WI38 (cell line): ENCODE results near the gene PSMC5.

Experiments
- H3K4me3 ChIP-seq: 2 replicates; pipeline ENCODE4 v1.5.1; 2011; ENCODE audit warnings: low read depth, mild to moderate bottlenecking, control low read depth, low read length
- TF ChIP-seq, protein P1 (sequence below): IDR thresholded peaks from 2 replicates; pipeline ENCODE4 v1.5.1; 2012; ENCODE audit warnings: low read depth, mild to moderate bottlenecking, control low read depth, low read length

Gene PSMC5

DNA sequence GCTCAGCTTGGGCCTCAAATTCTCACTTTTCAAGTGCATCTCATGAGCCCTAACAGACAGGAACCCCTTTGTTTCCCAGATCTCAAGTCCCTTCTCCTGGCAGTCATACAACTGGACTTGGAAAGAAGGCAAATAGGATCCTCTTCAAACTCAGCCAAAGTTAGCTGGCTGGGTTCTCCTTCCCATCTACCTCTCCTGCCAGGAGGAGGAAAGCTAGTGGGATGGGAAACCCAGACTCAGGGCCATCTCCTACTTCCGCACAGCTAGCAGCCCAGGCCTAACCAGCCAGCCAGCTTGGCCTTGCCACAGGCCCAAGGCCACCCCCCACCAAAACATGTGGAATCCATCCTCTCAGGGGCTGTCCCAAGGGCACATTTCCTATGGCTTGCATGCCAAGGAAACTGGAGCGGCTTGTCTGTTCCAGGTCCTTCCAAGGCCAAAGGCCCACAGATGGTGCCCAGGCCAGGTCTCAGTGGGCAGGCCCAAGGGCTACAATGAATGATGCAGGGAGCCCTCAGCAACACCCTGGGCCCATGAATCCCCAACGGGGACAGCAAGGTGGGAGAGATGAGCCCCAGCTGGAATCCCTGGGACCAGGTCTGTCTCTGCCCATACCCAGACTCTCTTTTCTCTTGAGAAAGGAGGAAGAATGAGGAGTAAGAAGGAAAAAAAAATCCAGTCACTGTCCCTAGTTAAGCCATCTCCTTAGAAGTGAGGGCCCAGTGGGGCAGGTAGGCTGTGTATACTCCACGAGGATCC, 13.5 kb downstream of the PSMC5 start:
- H3K4me3 ChIP-seq, result peak overlapping the region; percentile 87
- TF ChIP-seq, protein P1, sequence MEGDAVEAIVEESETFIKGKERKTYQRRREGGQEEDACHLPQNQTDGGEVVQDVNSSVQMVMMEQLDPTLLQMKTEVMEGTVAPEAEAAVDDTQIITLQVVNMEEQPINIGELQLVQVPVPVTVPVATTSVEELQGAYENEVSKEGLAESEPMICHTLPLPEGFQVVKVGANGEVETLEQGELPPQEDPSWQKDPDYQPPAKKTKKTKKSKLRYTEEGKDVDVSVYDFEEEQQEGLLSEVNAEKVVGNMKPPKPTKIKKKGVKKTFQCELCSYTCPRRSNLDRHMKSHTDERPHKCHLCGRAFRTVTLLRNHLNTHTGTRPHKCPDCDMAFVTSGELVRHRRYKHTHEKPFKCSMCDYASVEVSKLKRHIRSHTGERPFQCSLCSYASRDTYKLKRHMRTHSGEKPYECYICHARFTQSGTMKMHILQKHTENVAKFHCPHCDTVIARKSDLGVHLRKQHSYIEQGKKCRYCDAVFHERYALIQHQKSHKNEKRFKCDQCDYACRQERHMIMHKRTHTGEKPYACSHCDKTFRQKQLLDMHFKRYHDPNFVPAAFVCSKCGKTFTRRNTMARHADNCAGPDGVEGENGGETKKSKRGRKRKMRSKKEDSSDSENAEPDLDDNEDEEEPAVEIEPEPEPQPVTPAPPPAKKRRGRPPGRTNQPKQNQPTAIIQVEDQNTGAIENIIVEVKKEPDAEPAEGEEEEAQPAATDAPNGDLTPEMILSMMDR, result no peak

DNA sequence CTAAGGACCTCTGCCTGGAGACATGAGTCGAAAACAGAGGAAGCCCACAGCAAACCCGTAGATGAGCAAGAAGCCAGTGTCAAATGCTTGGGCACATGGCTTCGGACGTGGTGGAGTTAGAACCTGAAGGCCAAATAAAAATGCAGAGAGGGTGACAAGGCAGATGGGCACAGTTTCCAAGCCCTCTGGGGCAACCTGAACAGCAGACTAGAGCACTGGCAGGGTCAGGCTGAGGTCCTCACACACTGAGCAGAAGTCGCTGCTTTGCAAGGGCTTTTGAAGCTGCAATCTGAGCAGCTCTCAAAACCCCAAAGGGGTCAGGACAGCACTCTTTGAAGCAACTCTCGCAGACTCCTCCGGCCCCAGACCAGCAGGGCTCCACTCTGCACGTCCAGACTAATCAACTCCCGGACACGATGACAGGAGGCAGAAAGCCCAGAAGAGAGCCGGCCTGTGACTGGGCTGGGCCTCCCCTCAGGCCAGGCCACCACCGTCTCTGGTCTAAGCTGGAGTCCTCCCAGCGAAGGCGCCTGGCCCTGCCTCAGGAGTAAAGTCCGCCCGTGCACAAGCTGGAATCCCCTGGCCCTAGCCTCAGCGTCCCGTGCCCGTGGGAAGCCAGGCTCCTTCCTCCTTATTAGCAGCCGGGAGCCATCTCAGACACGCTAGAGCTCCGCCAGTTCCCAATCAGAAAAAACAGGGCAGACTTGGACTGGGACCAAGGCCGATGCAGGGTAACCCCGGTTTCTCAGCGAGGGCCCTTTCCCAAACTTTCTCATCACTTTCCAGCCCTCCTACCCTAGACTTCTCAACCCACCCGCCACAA, 14.3 kb downstream of the PSMC5 start:
- peak overlapping the region; percentile 87 for H3K4me3 ChIP-seq
- TF ChIP-seq, protein P1, result no peak

DNA sequence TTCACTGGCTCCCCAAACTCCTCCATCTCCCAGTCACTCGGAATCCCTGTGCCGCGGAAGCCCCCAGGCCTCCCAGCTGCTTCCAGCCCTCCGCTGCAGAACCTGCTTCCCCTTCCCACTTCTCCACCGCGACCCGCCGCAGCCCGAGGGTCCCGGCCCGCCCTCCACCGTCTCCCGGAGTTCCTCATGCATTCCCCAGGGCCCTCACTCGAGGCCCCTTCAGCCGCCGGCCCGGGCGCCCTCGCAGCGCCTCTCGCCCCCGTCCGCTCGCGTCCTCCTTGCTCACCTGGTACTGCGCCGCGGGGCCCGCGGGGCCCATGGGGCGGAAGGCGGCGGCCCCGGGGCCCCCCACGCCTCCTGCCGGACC, 14.9 kb downstream of the PSMC5 start:
- TF ChIP-seq, protein P1, result no peak
- H3K4me3 ChIP-seq, result peak overlapping the region; percentile 87

DNA sequence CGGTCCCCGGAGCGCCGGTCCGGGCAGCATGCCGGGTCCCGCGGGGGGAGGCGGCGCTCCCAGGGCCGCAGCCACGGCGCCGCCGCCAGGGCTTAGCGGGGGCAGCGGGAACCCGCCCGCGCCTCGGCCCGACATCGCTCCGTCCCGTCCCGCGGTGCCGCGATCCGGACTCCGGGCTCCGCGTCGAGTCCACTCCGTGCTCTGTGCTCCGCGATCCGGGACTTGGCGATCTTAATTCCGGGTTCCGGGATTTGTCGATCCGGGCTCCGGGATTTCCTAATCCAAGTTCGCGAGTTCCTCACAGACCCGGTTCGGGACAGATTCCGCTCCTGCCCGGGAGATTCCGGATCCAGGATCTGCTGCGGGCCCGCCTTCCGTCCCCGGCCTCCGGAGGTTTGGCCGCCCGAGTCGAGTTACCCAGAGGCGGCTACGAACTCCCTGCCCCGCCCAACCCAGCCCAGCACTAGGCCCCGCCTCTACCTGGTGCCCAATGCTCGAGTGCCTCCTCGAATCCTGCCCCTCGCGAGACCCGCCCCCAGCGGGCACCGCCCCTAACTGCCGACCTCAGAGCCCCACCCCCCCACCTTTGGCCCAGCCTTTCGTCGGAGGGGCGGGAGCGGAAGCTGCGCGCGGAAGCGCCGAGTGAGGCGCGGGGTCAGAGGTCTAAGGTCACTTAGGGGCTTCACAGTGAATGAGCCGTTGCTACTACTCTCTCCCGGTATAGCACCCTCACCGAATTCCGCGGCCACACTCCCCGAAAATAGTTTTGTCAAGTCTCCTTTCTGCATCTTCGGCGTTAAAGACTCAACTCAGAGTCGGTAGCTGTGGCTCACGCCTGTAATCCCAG, 15.5 kb downstream of the PSMC5 start, which contains the start of gene SMARCD2:
SMARCD2 (minus strand) TSS at position 146 of the 847 bp plus-strand sequence; CDS start at position 135, 11 bp downstream.
- TF ChIP-seq, protein P1, result no peak

DNA sequence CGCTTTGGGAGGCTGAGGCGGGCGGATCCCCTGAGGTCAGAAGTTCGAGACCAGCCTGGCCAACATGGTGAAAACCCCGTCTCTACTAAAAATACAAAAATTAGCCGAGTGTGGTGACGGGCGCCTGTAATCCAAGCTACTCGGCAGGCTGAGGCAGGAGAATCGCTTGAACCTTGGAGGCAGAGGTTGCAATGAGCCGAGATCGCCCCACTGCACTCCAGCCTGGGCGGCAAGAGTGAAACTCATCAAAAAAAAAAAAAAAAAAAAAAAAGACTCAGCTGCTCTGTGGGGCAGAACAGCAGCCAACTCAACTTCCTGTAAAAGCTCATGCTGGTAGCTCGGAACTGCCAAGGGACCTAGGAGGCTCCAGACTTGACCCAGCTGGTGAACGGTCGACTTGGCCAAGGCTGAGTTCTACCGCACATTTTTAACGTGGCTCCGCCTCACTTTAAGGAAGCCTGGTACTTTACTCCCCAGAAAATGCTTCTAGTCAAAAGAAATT, 16.2 kb downstream of the PSMC5 start:
- H3K4me3 ChIP-seq, result peak overlapping the region; percentile 87

More for the DNA sequence above, 15.5 kb downstream of the PSMC5 start, which contains the start of gene SMARCD2:
- H3K4me3 ChIP-seq, result peak within 1 kb of the TSS; percentile 87

DNA sequence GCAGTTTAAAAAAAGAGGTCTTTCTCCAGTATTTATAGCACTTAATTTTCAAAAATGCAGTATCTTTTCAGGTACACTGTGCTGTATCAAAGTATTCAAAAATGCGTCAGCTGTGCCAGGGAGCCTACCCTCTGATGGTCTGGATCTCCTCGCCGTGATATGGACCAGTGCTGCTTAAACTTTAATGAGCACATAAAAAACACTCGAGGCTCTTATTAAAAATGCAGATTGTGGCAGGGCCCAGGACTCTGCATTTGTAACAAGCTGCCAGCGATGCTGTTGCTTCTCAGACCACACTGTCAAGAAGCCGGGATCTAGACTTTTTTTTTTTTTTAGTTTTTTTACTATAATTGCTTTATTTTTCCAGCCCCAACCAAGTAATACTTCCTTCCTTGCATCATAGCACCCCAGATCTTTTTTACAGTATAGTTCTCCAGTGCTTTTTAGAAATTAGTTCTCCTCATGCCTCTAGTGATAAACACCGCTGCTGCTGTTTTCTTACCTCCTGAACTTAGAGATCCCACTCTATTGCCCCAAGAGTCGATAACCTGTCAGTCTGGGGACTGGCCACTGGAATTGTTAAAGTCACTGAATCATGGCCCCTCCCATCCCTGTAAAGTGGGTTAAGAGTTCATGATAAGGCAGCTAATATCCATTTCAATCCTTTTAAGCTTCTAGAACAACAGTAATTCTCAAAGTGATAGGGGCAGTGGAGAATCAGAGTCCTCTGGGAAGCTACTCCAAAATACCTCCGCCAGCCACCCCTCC, 16.9 kb downstream of the PSMC5 start:
- no peak overlapping the region for H3K4me3 ChIP-seq

More for the DNA sequence above, 16.9 kb downstream of the PSMC5 start:
- TF ChIP-seq, protein P1, result no peak
